A673 (cell line): ENCODE results near the gene FRMD4A.

Experiments used
- CTCF ChIP-seq: fragments of 300-800, 200-600 bp; sonication (generic); conservative IDR thresholded peaks from 2 replicates; pipeline ENCODE4 v1.5.1; 2017; ENCODE audit warnings: low read depth, mild to moderate bottlenecking, antibody characterized with exemption, low read length, moderate library complexity, mixed read lengths
- EZH2 ChIP-seq: fragments of 200-600 bp; sonication (generic); IDR thresholded peaks from 2 replicates; pipeline ENCODE4 v1.6.1; 2017; ENCODE audit warnings: borderline replicate concordance, low read depth, mild to moderate bottlenecking, mixed read lengths, antibody characterized with exemption, low read length; ENCODE audit not compliant: poor library complexity, severe bottlenecking

- TF ChIP-seq CTCF (no peak), EZH2 (no peak)
These were observed 295.2 kb downstream of the FRMD4A start for GRCh38 chr10:14035506-14035905.
